Mesendoderm (in vitro differentiated cells): ENCODE data around the gene NFIA.
A peak's percentile ranks its signal among the peaks of the same experiment; 100 is the strongest.

Source experiments
- DNase-seq: peaks from one replicate; pipeline ENCODE4 v3.0.0; 2013
- H2AK5ac ChIP-seq: 2 replicates; pipeline ENCODE4 v1.6.1; 2013; ENCODE audit warnings: low read length, inconsistent platforms
- H2BK120ac ChIP-seq: 2 replicates; pipeline ENCODE4 v1.6.1; 2013; ENCODE audit warnings: low read depth, mild to moderate bottlenecking, low read length, moderate library complexity, mixed read lengths
- H2BK15ac ChIP-seq: replicated peaks from 2 replicates; pipeline ENCODE4 v1.6.1; 2013; ENCODE audit warnings: low read depth, mild to moderate bottlenecking, moderate library complexity
- H2BK5ac ChIP-seq: 2 replicates; pipeline ENCODE4 v1.6.1; 2013; ENCODE audit warnings: low read length, inconsistent platforms
- H3K18ac ChIP-seq: 2 replicates; pipeline ENCODE4 v1.6.1; 2013; ENCODE audit warnings: mild to moderate bottlenecking, low read length, mixed read lengths
- H3K23ac ChIP-seq: one replicate; pipeline ENCODE4 v1.6.1; 2013; ENCODE audit warnings: low read length
- H3K27ac ChIP-seq: 2 replicates; pipeline ENCODE4 v1.5.1; 2013; ENCODE audit warnings: low read depth, mild to moderate bottlenecking, inconsistent platforms, low read length, moderate library complexity
- H3K27me3 ChIP-seq: 2 replicates; pipeline ENCODE4 v1.6.1; 2013; ENCODE audit warnings: low read length, control low read depth, mild to moderate bottlenecking, inconsistent platforms; ENCODE audit not compliant: insufficient read depth, poor library complexity
- H3K36me3 ChIP-seq: 2 replicates; pipeline ENCODE4 v1.6.1; 2013; ENCODE audit warnings: low read length, inconsistent platforms; ENCODE audit not compliant: control insufficient read depth, insufficient read depth
- H3K4ac ChIP-seq: one replicate; pipeline ENCODE4 v1.6.1; 2013; ENCODE audit warnings: low read depth, mild to moderate bottlenecking, low read length, moderate library complexity
- H3K4me1 ChIP-seq: 2 replicates; pipeline ENCODE4 v1.6.1; 2013; ENCODE audit warnings: low read depth, low read length, inconsistent platforms; ENCODE audit not compliant: control insufficient read depth
- H3K4me2 ChIP-seq: 2 replicates; pipeline ENCODE4 v1.6.1; 2013; ENCODE audit warnings: low read length
- H3K4me3 ChIP-seq: 2 replicates; pipeline ENCODE4 v1.5.1; 2013; ENCODE audit warnings: mild to moderate bottlenecking, low read length
- H3K56ac ChIP-seq: one replicate; pipeline ENCODE4 v1.6.1; 2013; ENCODE audit warnings: low read length
- H3K79me1 ChIP-seq: 2 replicates; pipeline ENCODE4 v1.6.1; 2013; ENCODE audit warnings: low read length, inconsistent platforms
- H3K79me2 ChIP-seq: 2 replicates; pipeline ENCODE4 v1.6.1; 2013; ENCODE audit warnings: mild to moderate bottlenecking, low read length; ENCODE audit not compliant: control insufficient read depth, insufficient read depth
- H3K9ac ChIP-seq: 2 replicates; pipeline ENCODE4 v1.6.1; 2013; ENCODE audit warnings: low read length, inconsistent platforms
- H4K5ac ChIP-seq: one replicate; pipeline ENCODE4 v1.6.1; 2013; ENCODE audit warnings: low read length
- H4K8ac ChIP-seq: one replicate; pipeline ENCODE4 v1.6.1; 2013; ENCODE audit warnings: low read depth, mild to moderate bottlenecking, control low read depth, low read length, moderate library complexity
- WGBS: extraction: QIAGEN DNeasy Blood & Tissue Kit; methylation state at CpG from one replicate; pipeline ENCODE4 v1.1.7; 2013; ENCODE audit warnings: low lambda C conversion rate, missing lambda C conversion rate; ENCODE audit not compliant: insufficient coverage; ENCODE audit errors: extremely low coverage; 5-methylcytosine and 5-hydroxymethylcytosine counted together

Gene NFIA

DNA sequence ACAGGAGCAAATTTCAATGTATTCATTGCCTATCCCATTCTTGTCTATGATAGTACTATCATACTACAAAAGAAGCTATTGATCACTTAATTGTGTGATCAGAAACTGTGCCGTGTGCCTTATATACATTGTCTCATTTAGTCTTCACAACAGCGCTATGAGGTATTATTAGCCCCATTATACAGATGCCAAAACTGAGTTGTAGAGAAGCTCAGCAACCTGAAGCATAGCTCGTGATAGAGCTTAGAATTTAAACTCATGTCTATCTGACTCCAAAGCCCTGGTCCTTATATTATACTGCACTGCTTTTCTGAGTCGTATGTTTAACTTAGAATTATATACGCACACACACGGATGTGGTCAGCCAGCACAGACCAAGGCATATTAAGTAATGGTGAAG, 315.1 kb downstream of the NFIA start:
- no peak for DNase-seq
- no peaks in the 10 kb centered on the region for H3K79me2 ChIP-seq
- H4K8ac ChIP-seq, result no peak overlapping the region
- H3K36me3 ChIP-seq, result no peaks in the 10 kb centered on the region
- H3K18ac ChIP-seq, result no peak overlapping the region
- no peak overlapping the region for H3K4me2 ChIP-seq
- H3K4me1 ChIP-seq, result no peaks in the 10 kb centered on the region
- H3K4ac ChIP-seq, result no peak overlapping the region
- H3K27me3 ChIP-seq, result no peaks in the 10 kb centered on the region
- WGBS, result no CpG with 5 or more reads among the region's 6 CpGs
- H3K79me1 ChIP-seq, result no peaks in the 10 kb centered on the region
- H3K27ac ChIP-seq, result no peak overlapping the region
- no peak overlapping the region for H2AK5ac ChIP-seq
- no peak overlapping the region for H2BK15ac ChIP-seq
- no peak overlapping the region for H2BK5ac ChIP-seq
- no peak overlapping the region for H3K4me3 ChIP-seq
- no peak overlapping the region for H3K56ac ChIP-seq
- no peak overlapping the region for H2BK120ac ChIP-seq
- H3K23ac ChIP-seq, result no peak overlapping the region
- H4K5ac ChIP-seq, result no peak overlapping the region
- H3K9ac ChIP-seq, result no peak overlapping the region

- H3K23ac ChIP-seq, result no peak overlapping the region
- no peaks in the 10 kb centered on the region for H3K36me3 ChIP-seq
- no peak overlapping the region for H4K5ac ChIP-seq
- H3K79me1 ChIP-seq, result no peaks in the 10 kb centered on the region
- H3K4me2 ChIP-seq, result no peak overlapping the region
- no peak overlapping the region for H3K56ac ChIP-seq
- H2BK5ac ChIP-seq, result no peak overlapping the region
- H3K4me3 ChIP-seq, result no peak overlapping the region
- DNase-seq, result no peak
- H3K4ac ChIP-seq, result no peak overlapping the region
- H3K18ac ChIP-seq, result no peak overlapping the region
- H2BK120ac ChIP-seq, result no peak overlapping the region
- no peak overlapping the region for H2AK5ac ChIP-seq
- no peak overlapping the region for H4K8ac ChIP-seq
- no peak overlapping the region for H3K27ac ChIP-seq
- no peak overlapping the region for H2BK15ac ChIP-seq
- no peaks in the 10 kb centered on the region for H3K27me3 ChIP-seq
- no peaks in the 10 kb centered on the region for H3K4me1 ChIP-seq
- no CpG with 5 or more reads among the region's 3 CpGs for WGBS
- no peak overlapping the region for H3K9ac ChIP-seq
- no peaks in the 10 kb centered on the region for H3K79me2 ChIP-seq
Observed at GRCh38 chr1:61397935-61398334, 315.6 kb downstream of the NFIA start.

DNA sequence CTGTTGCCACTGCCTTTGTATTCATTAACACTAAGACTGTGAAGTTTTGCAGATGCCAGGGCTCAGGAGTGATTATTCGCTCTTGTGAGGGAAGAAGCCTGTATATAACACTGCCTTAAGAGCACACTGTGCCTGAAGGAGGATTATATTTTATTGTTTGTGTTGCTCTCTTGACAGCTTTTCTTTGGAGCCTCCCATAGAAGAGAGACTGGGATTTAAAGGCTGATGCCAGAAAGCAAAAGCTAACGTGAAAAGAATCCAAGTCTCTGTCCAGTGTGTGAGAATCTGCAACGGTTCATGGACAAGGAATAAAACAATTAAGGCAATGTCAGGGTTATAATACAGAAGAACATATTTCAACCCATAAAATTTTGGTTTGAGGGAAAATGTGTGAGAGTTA, 316.8 kb downstream of the NFIA start:
- H2BK5ac ChIP-seq, result no peak overlapping the region
- no peak overlapping the region for H4K8ac ChIP-seq
- peak; percentile 30 for DNase-seq
- no peak overlapping the region for H3K4me3 ChIP-seq
- H3K36me3 ChIP-seq, result no peaks in the 10 kb centered on the region
- H2AK5ac ChIP-seq, result no peak overlapping the region
- H2BK120ac ChIP-seq, result no peak overlapping the region
- H3K79me1 ChIP-seq, result no peaks in the 10 kb centered on the region
- H3K56ac ChIP-seq, result no peak overlapping the region
- no peak overlapping the region for H4K5ac ChIP-seq
- no peaks in the 10 kb centered on the region for H3K27me3 ChIP-seq
- no peak overlapping the region for H3K18ac ChIP-seq
- no peak overlapping the region for H3K27ac ChIP-seq
- H3K4ac ChIP-seq, result no peak overlapping the region
- H3K4me1 ChIP-seq, result no peaks in the 10 kb centered on the region
- no peak overlapping the region for H3K4me2 ChIP-seq
- H3K23ac ChIP-seq, result no peak overlapping the region
- H3K79me2 ChIP-seq, result no peaks in the 10 kb centered on the region
- WGBS, result no CpG with 5 or more reads among the region's 3 CpGs
- no peak overlapping the region for H2BK15ac ChIP-seq
- H3K9ac ChIP-seq, result no peak overlapping the region

GRCh38 chr1:61400131-61400770, 317.9 kb downstream of the NFIA start:
- Histone ChIP-seq H2BK120ac (no peak overlapping the region), H3K18ac (no peak overlapping the region), H2AK5ac (no peak overlapping the region), H4K5ac (no peak overlapping the region), H3K4me1 (no peaks in the 10 kb centered on the region), H3K56ac (no peak overlapping the region), H3K27ac (no peak overlapping the region), H3K27me3 (no peaks in the 10 kb centered on the region), H2BK5ac (no peak overlapping the region), H3K79me1 (no peaks in the 10 kb centered on the region), H3K4me2 (no peak overlapping the region), H3K36me3 (no peaks in the 10 kb centered on the region), H3K23ac (no peak overlapping the region), H2BK15ac (no peak overlapping the region), H3K4me3 (no peak overlapping the region), H3K4ac (no peak overlapping the region), H3K79me2 (no peaks in the 10 kb centered on the region), H3K9ac (no peak overlapping the region), H4K8ac (no peak overlapping the region)
- no peak for DNase-seq
- no CpG with 5 or more reads among the region's 5 CpGs for WGBS

- no peak overlapping the region for H3K9ac ChIP-seq
- no peaks in the 10 kb centered on the region for H3K79me2 ChIP-seq
- no peak overlapping the region for H2AK5ac ChIP-seq
- DNase-seq, result no peak
- H3K36me3 ChIP-seq, result no peaks in the 10 kb centered on the region
- no peak overlapping the region for H3K4me2 ChIP-seq
- no peaks in the 10 kb centered on the region for H3K27me3 ChIP-seq
- H3K4me1 ChIP-seq, result no peaks in the 10 kb centered on the region
- WGBS, result 100% methylated on average over 1 of the region's 3 CpGs
- H4K5ac ChIP-seq, result no peak overlapping the region
- no peak overlapping the region for H3K18ac ChIP-seq
- H3K27ac ChIP-seq, result no peak overlapping the region
- H3K23ac ChIP-seq, result no peak overlapping the region
- no peak overlapping the region for H3K4me3 ChIP-seq
- no peak overlapping the region for H2BK120ac ChIP-seq
- H2BK5ac ChIP-seq, result no peak overlapping the region
- H3K79me1 ChIP-seq, result no peaks in the 10 kb centered on the region
- no peak overlapping the region for H2BK15ac ChIP-seq
- no peak overlapping the region for H4K8ac ChIP-seq
- no peak overlapping the region for H3K4ac ChIP-seq
- no peak overlapping the region for H3K56ac ChIP-seq
Observed at GRCh38 chr1:61400997-61401396, 318.6 kb downstream of the NFIA start.
